Ovary (tissue), 1 donor: Measurements from ENCODE around the gene FBXW7.

Source experiments
- EP300 ChIP-seq: sonication (generic); formaldehyde crosslinking; IDR thresholded peaks from one replicate; pipeline ENCODE4 v1.6.1; 2017; ENCODE audit warnings: antibody characterized with exemption
- POLR2A ChIP-seq: fragments of 450-650 bp; IDR thresholded peaks from one replicate; pipeline ENCODE4 v1.6.1; 2017; ENCODE audit warnings: antibody characterized with exemption, mild to moderate bottlenecking, moderate library complexity

GRCh38 chr4:152480901-152481300 is 55.0 kb downstream of the FBXW7 start:
- TF ChIP-seq EP300 (no peak), POLR2A (no peak)
